GM12878 (cell line): ENCODE measurements around the gene GNB5. TPM values are rescaled to one million over a fixed set of nuclear protein-coding genes. Genes with fewer than 3 reads are reported as not detected.

Experiments
- ATF3 ChIP-seq: IDR thresholded peaks from 2 replicates; pipeline ENCODE4 v1.6.1; 2011; ENCODE audit warnings: low read depth, mild to moderate bottlenecking, low read length, moderate library complexity, borderline replicate concordance; ENCODE audit errors: extremely low read depth
- CBX5 ChIP-seq: sonication (generic); IDR thresholded peaks from 2 replicates; pipeline ENCODE4 v1.6.1; 2016; ENCODE audit warnings: low read depth, moderate library complexity, mild to moderate bottlenecking, inconsistent platforms
- CREB1 ChIP-seq: IDR thresholded peaks from 2 replicates; pipeline ENCODE4 v1.6.1; 2012; ENCODE audit warnings: low read depth, mild to moderate bottlenecking, inconsistent platforms
- CREM ChIP-seq: IDR thresholded peaks from 2 replicates; pipeline ENCODE4 v1.6.1; 2014; ENCODE audit warnings: antibody characterized with exemption, low read depth
- ELK1 ChIP-seq: IDR thresholded peaks from 2 replicates; pipeline ENCODE4 v1.6.1; 2012; ENCODE audit warnings: low read depth, low read length, improper control_type of control experiment
- EP300 ChIP-seq, 2 experiments: fragments of 150-350 bp in 1 of 2; IDR thresholded peaks; 2 replicates each; pipeline ENCODE4 v1.6.1; 2011 to 2012; ENCODE audit warnings: low read depth in 2 of 2, low read length in 2 of 2, borderline replicate concordance in 1 of 2, improper control_type of control experiment in 1 of 2, inconsistent platforms in 1 of 2; ENCODE audit not compliant: control insufficient read depth in 1 of 2
- PBX3 ChIP-seq: IDR thresholded peaks from 2 replicates; pipeline ENCODE4 v1.6.1; 2011; ENCODE audit warnings: mild to moderate bottlenecking, low read depth, low read length, moderate library complexity; ENCODE audit not compliant: insufficient replicate concordance
- POLR2AphosphoS2 ChIP-seq: IDR thresholded peaks from 2 replicates; pipeline ENCODE4 v1.6.1; 2011; ENCODE audit warnings: low read depth, mild to moderate bottlenecking, low read length, improper control_type of control experiment, moderate library complexity
- RB1 ChIP-seq: fragments of 450-650 bp; formaldehyde crosslinking; IDR thresholded peaks from 2 replicates; pipeline ENCODE4 v1.6.1; 2017; ENCODE audit warnings: mild to moderate bottlenecking, borderline replicate concordance
- SUPT20H ChIP-seq: IDR thresholded peaks from 2 replicates; pipeline ENCODE4 v1.6.1; 2011; ENCODE audit warnings: low read depth, mild to moderate bottlenecking, low read length, moderate library complexity, borderline replicate concordance; ENCODE audit not compliant: control insufficient read depth
- SUZ12 ChIP-seq: fragments of 200-600 bp; sonication (generic); IDR thresholded peaks from one replicate; pipeline ENCODE4 v1.6.1; 2018; ENCODE audit warnings: antibody characterized with exemption, mild to moderate bottlenecking; ENCODE audit not compliant: unreplicated experiment
- TAF1 ChIP-seq: IDR thresholded peaks from 2 replicates; pipeline ENCODE4 v1.6.1; 2011; ENCODE audit warnings: mild to moderate bottlenecking, low read depth, low read length, borderline replicate concordance
- ZBTB33 ChIP-seq: fragments of 450-650 bp; IDR thresholded peaks from 2 replicates; pipeline ENCODE4 v1.6.1; 2017; ENCODE audit warnings: mild to moderate bottlenecking
- ZNF217 ChIP-seq: fragments of 450-650 bp; IDR thresholded peaks from 2 replicates; pipeline ENCODE4 v1.6.1; 2017; ENCODE audit warnings: antibody characterized with exemption, mild to moderate bottlenecking
- polyA plus RNA-seq, 11 experiments: library from polyadenylated mRNA; depleted of rRNA in 4 of 11; unstranded in 6 of 11; stranded (reverse) in 5 of 11; fragments of >200 nt; fragmentation: Nextera tagmentation in 4 of 11; fragmentation: Illumina TruSeq in 1 of 11; extraction: Ambion mirVana in 4 of 11; extraction: Trizol in 1 of 11; gene quantifications; 1 replicate in 1 of 11; 2 replicates in 10 of 11; pipeline versions ENCODE4 v1.2.1 to v1.2.3, GENCODE V29; 2011 to 2016; ENCODE audit warnings: inconsistent platforms in 2 of 11, missing spikeins in 2 of 11, low read depth in 1 of 11
- total RNA-seq, 4 experiments: library from RNA; depleted of rRNA in 3 of 4; stranded (reverse); fragments of >200 nt in 3 of 4; fragmentation: Illumina TruSeq in 1 of 4; extraction: Trizol in 1 of 4; gene quantifications; 2 replicates each; pipeline versions ENCODE4 v1.2.1 to v1.2.3, GENCODE V29; 2013 to 2021
- TF ChIP-seq, protein P1 (sequence below): fragments of 450-650 bp; conservative IDR thresholded peaks from 2 replicates; pipeline ENCODE4 v1.6.1; 2017; ENCODE audit warnings: mild to moderate bottlenecking, moderate library complexity
- TF ChIP-seq, protein P2 (sequence below): IDR thresholded peaks from 2 replicates; pipeline ENCODE4 v1.6.1; 2011; ENCODE audit warnings: borderline replicate concordance, low read depth, mild to moderate bottlenecking, moderate library complexity, mixed read lengths, low read length; ENCODE audit not compliant: insufficient read depth; ENCODE audit errors: extremely low read length

GNB5 gene
- total and polyA plus RNA-seq, 10 of the 15 experiments (the other 5 are each of a cell fraction or from before 2014, with no cell fraction given) = 2.4 to 25.9 (median 15.2) TPM

GRCh38 chr15:52137432-52138357 lies 53.5 kb downstream of the GNB5 start (continued):
- TF ChIP-seq PBX3 (no peak), POLR2AphosphoS2 (no peak), ATF3 (no peak), CREB1 (no peak), SUZ12 (no peak), ELK1 (no peak), CBX5 (no peak), TAF1 (no peak), EP300 (IDR thresholded peaks at IDR 0.05; ENCODE audit: borderline replicate concordance in 1 of 2, control insufficient read depth in 1 of 2, low read depth in 2 of 2, low read length in 2 of 2) (no peak), ZBTB33 (0 out of 2 replicates have a peak, but pooled peaks have one; percentile 68), RB1 (no peak), ZNF217 (no peak), SUPT20H (no peak), CREM (no peak)
- TF ChIP-seq, protein P1, sequence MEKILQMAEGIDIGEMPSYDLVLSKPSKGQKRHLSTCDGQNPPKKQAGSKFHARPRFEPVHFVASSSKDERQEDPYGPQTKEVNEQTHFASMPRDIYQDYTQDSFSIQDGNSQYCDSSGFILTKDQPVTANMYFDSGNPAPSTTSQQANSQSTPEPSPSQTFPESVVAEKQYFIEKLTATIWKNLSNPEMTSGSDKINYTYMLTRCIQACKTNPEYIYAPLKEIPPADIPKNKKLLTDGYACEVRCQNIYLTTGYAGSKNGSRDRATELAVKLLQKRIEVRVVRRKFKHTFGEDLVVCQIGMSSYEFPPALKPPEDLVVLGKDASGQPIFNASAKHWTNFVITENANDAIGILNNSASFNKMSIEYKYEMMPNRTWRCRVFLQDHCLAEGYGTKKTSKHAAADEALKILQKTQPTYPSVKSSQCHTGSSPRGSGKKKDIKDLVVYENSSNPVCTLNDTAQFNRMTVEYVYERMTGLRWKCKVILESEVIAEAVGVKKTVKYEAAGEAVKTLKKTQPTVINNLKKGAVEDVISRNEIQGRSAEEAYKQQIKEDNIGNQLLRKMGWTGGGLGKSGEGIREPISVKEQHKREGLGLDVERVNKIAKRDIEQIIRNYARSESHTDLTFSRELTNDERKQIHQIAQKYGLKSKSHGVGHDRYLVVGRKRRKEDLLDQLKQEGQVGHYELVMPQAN = no peak
- TF ChIP-seq, protein P2, sequence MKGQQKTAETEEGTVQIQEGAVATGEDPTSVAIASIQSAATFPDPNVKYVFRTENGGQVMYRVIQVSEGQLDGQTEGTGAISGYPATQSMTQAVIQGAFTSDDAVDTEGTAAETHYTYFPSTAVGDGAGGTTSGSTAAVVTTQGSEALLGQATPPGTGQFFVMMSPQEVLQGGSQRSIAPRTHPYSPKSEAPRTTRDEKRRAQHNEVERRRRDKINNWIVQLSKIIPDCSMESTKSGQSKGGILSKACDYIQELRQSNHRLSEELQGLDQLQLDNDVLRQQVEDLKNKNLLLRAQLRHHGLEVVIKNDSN = no peak
